GM19467 (cell line): ENCODE measurements around the gene DVL2.

Source experiments
- ATAC-seq: cut with Tn5 transposase; IDR thresholded peaks from one replicate; pipeline ENCODE4 v1.9.1; 2021; ENCODE audit warnings: mild to moderate bottlenecking, moderate library complexity; ENCODE audit not compliant: unreplicated experiment

Gene DVL2

DNA sequence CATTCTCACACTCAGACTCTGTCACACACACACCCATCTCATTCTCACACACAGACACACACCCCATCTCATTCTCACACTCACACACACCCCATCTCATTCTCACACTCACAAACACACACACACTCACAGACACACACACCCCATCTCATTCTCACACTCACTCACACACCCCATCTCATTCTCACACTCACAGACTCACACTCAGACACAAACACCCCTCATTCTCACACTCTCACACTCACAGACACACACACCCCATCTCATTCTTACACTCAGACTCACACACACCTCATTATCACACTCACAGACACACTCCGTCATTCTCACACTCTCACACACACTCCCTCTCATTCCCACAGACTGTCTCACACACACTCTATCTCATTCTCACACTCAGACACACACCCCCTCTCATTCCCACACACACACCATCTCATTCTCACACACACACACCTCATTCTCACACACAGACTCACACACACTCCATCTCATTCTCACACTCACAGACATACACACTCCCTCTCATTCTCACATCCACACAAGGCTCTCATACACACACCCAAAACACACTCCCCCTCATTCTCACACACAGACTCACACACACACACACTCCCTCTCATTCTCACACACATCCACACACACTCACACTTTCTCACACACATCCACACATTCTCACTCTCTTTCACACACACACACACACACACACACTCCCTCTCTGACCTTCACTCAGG is 58.0 kb downstream of the DVL2 start:
- ATAC-seq, result no peak
